ENCODE data around the gene SLC16A2.

DNA sequence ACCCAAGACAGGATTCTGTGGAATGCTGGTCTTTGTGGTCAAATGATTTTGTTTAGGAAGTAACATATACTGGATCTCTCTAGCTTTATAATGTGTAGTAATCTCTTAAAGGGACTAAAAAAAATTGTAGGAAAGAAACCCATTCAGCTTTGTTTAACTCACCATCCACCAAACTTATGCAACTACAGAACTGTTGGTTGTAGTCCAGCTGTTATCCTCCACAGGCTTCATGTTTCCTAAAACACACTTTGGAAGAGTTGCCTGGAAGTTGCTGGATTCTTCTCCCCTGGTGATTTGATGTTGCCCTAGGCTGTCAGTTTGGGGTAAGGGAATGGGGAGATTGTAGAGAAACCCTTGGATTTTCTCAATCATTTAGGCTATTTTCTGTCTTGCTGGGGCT lies 103.8 kb downstream of the SLC16A2 start:
- TF ChIP-seq, protein P1, sequence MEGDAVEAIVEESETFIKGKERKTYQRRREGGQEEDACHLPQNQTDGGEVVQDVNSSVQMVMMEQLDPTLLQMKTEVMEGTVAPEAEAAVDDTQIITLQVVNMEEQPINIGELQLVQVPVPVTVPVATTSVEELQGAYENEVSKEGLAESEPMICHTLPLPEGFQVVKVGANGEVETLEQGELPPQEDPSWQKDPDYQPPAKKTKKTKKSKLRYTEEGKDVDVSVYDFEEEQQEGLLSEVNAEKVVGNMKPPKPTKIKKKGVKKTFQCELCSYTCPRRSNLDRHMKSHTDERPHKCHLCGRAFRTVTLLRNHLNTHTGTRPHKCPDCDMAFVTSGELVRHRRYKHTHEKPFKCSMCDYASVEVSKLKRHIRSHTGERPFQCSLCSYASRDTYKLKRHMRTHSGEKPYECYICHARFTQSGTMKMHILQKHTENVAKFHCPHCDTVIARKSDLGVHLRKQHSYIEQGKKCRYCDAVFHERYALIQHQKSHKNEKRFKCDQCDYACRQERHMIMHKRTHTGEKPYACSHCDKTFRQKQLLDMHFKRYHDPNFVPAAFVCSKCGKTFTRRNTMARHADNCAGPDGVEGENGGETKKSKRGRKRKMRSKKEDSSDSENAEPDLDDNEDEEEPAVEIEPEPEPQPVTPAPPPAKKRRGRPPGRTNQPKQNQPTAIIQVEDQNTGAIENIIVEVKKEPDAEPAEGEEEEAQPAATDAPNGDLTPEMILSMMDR (IDR thresholded peaks at IDR 0.05; ENCODE audit: low read length), result no peak
- no peak for TF ChIP-seq EZH2phosphoT487 (IDR thresholded peaks at IDR 0.05; ENCODE audit: low read length)

All from MM.1S (cell line).